Progenitor cell of endocrine pancreas (in vitro differentiated cells): Measurements from ENCODE around the gene PDCD7. TPM values are rescaled to one million over a fixed set of nuclear protein-coding genes. Genes with fewer than 3 reads are reported as not detected.

ENCODE experiments used
- DNase-seq: peaks from one replicate; pipeline ENCODE4 v3.0.0; 2021; ENCODE audit warnings: low spot score; ENCODE audit not compliant: unreplicated experiment
- H3K27ac Mint-ChIP-seq: 2 replicates; pipeline ENCODE4 v1.8.0; 2021; ENCODE audit warnings: mild to moderate bottlenecking, moderate library complexity, mixed read lengths
- H3K27me3 Mint-ChIP-seq: 2 replicates; pipeline ENCODE4 v1.8.0; 2021; ENCODE audit warnings: mixed read lengths
- H3K36me3 Mint-ChIP-seq: 2 replicates; pipeline ENCODE4 v1.8.0; 2022; ENCODE audit warnings: mixed read lengths; ENCODE audit not compliant: insufficient read depth
- H3K4me1 Mint-ChIP-seq: 2 replicates; pipeline ENCODE4 v1.8.0; 2021; ENCODE audit warnings: low read depth, mixed read lengths
- H3K4me3 Mint-ChIP-seq: 2 replicates; pipeline ENCODE4 v1.8.0; 2021; ENCODE audit warnings: low read depth, mild to moderate bottlenecking, moderate library complexity, mixed read lengths
- H3K9me3 Mint-ChIP-seq: 2 replicates; pipeline ENCODE4 v1.8.0; 2021; ENCODE audit warnings: low read depth, mixed read lengths
- total RNA-seq: library from RNA; stranded (reverse); gene quantifications from 2 replicates; pipeline ENCODE4 v1.2.1, GENCODE V29; 2021
- TF ChIP-seq, protein P1 (sequence below): fragments of 200-600 bp; sonication (generic); IDR thresholded peaks from one replicate; pipeline ENCODE4 v1.5.0; 2021; ENCODE audit warnings: antibody characterized with exemption, mild to moderate bottlenecking; ENCODE audit not compliant: unreplicated experiment

Gene PDCD7
- total RNA-seq, 1 donor from 2014 or later, result 34.4 TPM

GRCh38 chr15:65088643-65089021 is 45.0 kb downstream of the PDCD7 start:
- no peak overlapping the region for H3K4me3 Mint-ChIP-seq
- no peaks in the 10 kb centered on the region for H3K36me3 Mint-ChIP-seq
- H3K4me1 Mint-ChIP-seq, result peaks cover 24% of the 10 kb centered on the region
- H3K27ac Mint-ChIP-seq, result peak overlapping the region; percentile 21
- TF ChIP-seq, protein P1, sequence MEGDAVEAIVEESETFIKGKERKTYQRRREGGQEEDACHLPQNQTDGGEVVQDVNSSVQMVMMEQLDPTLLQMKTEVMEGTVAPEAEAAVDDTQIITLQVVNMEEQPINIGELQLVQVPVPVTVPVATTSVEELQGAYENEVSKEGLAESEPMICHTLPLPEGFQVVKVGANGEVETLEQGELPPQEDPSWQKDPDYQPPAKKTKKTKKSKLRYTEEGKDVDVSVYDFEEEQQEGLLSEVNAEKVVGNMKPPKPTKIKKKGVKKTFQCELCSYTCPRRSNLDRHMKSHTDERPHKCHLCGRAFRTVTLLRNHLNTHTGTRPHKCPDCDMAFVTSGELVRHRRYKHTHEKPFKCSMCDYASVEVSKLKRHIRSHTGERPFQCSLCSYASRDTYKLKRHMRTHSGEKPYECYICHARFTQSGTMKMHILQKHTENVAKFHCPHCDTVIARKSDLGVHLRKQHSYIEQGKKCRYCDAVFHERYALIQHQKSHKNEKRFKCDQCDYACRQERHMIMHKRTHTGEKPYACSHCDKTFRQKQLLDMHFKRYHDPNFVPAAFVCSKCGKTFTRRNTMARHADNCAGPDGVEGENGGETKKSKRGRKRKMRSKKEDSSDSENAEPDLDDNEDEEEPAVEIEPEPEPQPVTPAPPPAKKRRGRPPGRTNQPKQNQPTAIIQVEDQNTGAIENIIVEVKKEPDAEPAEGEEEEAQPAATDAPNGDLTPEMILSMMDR, result no peak
- H3K27me3 Mint-ChIP-seq, result peaks cover 28% of the 10 kb centered on the region
- no peak for DNase-seq
- H3K9me3 Mint-ChIP-seq, result no peaks in the 10 kb centered on the region

- Mint-ChIP-seq H3K36me3 (no peaks in the 10 kb centered on the region), H3K4me3 (no peak overlapping the region), H3K27me3 (peaks cover 28% of the 10 kb centered on the region), H3K9me3 (no peaks in the 10 kb centered on the region), H3K4me1 (peaks cover 30% of the 10 kb centered on the region), H3K27ac (no peak overlapping the region)
- TF ChIP-seq, protein P1, result no peak
- no peak for DNase-seq
Observed at GRCh38 chr15:65087873-65088642, 45.5 kb downstream of the PDCD7 start.

GRCh38 chr15:65087411-65087810 is 46.2 kb downstream of the PDCD7 start:
- H3K36me3 Mint-ChIP-seq, result no peaks in the 10 kb centered on the region
- no peaks in the 10 kb centered on the region for H3K9me3 Mint-ChIP-seq
- TF ChIP-seq, protein P1, result no peak
- H3K4me1 Mint-ChIP-seq, result peaks cover 36% of the 10 kb centered on the region
- no peak overlapping the region for H3K27ac Mint-ChIP-seq
- H3K4me3 Mint-ChIP-seq, result no peak overlapping the region
- peaks cover 34% of the 10 kb centered on the region for H3K27me3 Mint-ChIP-seq
- DNase-seq, result no peak

- TF ChIP-seq, protein P1, result no peak
- Mint-ChIP-seq H3K4me3 (no peak overlapping the region), H3K36me3 (no peaks in the 10 kb centered on the region), H3K4me1 (peaks cover 39% of the 10 kb centered on the region), H3K9me3 (no peaks in the 10 kb centered on the region), H3K27me3 (peaks cover 39% of the 10 kb centered on the region), H3K27ac (peak overlapping the region; percentile 42)
- no peak for DNase-seq
Observed at GRCh38 chr15:65086680-65087111, 46.9 kb downstream of the PDCD7 start.

- no peaks in the 10 kb centered on the region for H3K9me3 Mint-ChIP-seq
- H3K36me3 Mint-ChIP-seq, result no peaks in the 10 kb centered on the region
- TF ChIP-seq, protein P1, result peak; percentile 60
- DNase-seq, result peak; percentile 28
- no peak overlapping the region for H3K4me3 Mint-ChIP-seq
- H3K4me1 Mint-ChIP-seq, result peaks cover 39% of the 10 kb centered on the region
- no peak overlapping the region for H3K27ac Mint-ChIP-seq
- H3K27me3 Mint-ChIP-seq, result peaks cover 44% of the 10 kb centered on the region
Observed at GRCh38 chr15:65085990-65086679, 47.5 kb downstream of the PDCD7 start.
